HG03442 (cell line): ENCODE measurements around the gene PAXIP1.
"Not testable (repeated sequence)": the region's sequence is repeated elsewhere in the genome, so short reads cannot be mapped to it uniquely, and the experiment has no call there.

ENCODE experiments used
- ATAC-seq: cut with Tn5 transposase; IDR thresholded peaks from one replicate; pipeline ENCODE4 v1.9.1; 2021; ENCODE audit warnings: mild to moderate bottlenecking, moderate library complexity; ENCODE audit not compliant: unreplicated experiment

The PAXIP1 gene

DNA sequence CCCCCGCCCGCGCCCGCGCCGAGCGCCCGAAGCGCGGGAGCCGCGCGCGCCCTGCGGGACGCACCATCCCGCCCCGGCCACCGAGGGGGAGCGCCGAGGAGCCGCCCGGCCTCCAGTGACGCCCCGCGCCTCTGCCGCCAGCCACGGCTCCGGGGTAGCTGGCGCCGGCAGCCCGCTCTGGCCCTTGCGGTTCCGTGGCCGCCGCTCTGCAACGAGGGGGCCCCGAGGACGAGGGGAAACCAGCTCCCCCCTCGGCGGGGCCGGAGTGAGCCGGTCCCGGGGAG lies at the start of gene PAXIP1:
PAXIP1 (minus strand) TSS at position 33 of the 284 bp plus-strand sequence. CDS start 195 bp downstream, outside the sequence.
- ATAC-seq: peak; percentile 55

GRCh38 chr7:155051355-155051754 lies 48.4 kb upstream of the PAXIP1 start:
- no peak for ATAC-seq

DNA sequence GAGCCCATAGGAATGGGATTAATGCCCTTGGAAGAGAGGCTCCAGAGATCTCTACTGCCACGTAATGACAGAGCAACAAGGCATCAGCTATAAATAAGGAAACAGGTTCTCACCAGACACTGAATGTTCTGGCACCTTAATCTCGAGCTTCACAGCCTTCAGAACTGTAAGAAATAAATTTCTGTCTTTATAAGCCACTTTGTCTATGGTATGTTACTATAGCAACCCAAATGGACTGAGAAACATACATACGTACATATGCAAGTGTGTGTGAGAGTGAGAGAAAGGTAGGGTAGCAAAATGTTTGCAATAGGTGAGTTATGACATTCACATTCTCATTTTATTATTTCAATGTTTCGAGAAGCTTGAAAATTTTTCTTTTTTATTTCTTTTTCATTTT lies 45.1 kb upstream of the PAXIP1 start:
- ATAC-seq: no peak

GRCh38 chr7:155043756-155044155 lies 40.8 kb upstream of the PAXIP1 start:
- no peak for ATAC-seq

DNA sequence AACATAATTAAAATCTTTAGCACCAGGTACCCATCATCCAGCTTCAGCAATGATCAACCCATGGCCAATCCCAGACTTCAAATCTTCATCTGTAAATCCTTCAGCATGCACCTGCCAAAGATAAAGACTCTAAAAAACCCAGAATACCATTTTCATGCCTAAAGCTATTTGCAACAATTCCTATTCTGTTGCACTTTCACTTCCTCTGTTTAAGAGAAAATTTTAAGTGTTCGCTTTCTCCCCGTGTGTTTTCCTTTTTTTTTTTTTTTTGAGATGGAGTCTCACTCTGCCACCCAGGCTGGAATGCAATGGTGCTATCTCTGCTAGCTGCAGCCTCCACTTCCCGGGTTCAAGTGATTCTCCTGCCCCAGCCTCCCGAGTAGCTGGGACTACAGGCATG lies 35.4 kb upstream of the PAXIP1 start:
- ATAC-seq: no peak

GRCh38 chr7:155034495-155034894 lies 31.6 kb upstream of the PAXIP1 start:
- ATAC-seq: not testable (repeated sequence)

DNA sequence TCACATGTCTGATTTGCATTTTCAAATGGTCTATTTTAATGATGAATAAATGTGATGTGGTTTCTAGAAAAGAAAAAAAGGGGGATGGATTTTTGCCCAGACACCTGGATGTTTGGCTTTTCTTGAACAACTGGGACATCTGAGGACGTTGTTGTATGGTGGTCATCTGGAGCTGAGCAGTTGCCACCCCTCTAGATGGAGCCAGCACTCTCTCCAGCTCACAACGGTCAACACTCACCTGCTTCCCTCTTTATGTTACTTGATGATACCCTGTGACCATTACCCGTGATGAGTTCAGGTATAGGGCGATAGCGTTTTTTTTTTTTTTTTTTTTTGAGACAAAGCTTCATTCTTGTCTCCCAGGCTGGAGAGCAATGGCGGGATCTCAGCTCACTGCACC lies 30.1 kb upstream of the PAXIP1 start:
- no peak for ATAC-seq

DNA sequence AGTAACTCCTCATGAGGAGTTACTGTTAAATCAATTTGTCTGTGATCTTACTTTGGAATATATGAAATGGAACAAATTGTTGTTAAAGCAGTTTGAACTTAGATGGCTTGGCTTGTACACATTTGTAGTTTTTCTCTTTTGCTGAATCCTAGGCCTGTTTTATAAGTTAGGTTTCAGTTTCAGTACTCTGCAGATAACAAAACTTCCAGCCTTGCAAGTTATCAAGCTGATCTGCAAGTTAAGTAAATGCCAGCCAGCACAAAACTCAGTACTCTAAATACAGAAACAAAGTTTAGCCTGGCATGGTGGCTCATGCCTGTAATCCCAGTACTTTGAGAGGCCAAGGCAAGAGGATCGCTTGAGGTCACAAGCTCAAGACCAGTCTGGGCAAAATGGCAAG lies 25.0 kb upstream of the PAXIP1 start:
- no peak for ATAC-seq

DNA sequence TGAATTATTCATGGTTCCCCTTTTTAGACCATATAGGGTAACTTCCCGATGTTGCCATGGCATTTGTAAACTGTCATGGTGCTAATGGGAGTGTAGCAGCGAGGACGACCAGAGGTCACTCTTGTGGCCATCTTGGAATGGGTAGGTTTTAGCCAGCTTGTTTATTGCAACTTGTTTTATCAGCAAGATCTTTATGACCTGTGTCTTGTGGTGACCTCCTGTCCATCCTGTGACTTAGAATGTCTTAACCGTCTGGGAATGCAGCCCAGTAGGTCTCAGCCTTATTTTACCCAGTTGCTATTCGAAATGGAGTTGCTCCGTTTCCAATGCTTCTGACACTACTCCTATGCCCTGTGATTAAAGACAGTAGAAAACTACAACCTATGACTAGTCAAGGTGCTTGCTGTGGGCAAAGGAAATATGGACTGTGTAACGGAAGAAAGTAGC lies 18.8 kb upstream of the PAXIP1 start:
- no peak for ATAC-seq

- ATAC-seq: no peak
These were observed 18.1 kb upstream of the PAXIP1 start for GRCh38 chr7:155020996-155021395.

GRCh38 chr7:155017834-155018233 lies 14.9 kb upstream of the PAXIP1 start:
- ATAC-seq: no peak

DNA sequence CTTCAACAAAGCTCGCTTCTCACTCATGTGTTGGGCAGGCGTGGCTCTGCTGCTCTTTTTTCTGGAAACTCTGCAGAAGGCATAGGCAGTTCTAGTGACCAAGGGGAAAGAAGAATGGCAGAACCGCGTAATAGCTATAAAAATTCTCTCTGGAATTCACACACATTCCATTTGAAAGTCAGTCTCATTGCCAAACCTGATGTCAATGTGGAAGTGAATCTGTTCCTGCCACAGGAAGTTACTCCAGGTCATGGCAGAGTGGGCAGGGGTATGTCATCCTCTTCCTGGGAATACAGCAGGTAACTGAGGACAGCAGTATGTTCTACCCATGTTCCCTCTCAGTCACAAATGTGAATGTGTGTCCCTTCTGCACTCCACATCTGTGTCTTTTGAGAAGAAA lies 8.2 kb upstream of the PAXIP1 start:
- ATAC-seq: no peak

DNA sequence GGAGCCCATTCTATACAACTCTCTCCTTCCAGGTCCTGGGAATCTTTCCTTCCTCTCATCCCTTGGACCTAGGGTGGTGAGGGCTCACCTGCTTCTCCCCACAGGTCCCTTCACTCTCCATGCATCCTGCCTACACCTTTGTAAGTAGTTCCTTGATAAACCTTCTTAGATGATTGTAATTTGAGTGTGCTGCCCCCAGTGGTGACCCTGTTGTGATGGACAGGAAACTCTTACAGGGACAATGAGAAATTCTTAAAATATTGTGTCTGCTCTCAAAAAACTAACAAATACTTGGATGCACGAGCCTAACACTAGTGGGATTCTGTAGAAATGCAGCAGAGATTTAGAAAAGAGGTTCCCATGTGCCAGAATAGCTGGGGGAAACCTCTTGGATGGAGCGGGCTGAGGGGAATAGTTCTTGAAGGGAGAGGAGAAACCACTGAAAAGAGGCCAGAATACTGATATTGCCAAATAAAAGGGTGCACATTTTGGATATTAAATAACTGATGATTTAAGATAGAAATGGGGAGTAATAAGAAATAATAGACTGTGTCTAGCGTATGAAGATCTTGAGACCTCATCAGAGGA lies 6.7 kb upstream of the PAXIP1 start:
- ATAC-seq: peak; percentile 47

- ATAC-seq: no peak
These were observed 5.0 kb upstream of the PAXIP1 start for GRCh38 chr7:155007947-155008346.

DNA sequence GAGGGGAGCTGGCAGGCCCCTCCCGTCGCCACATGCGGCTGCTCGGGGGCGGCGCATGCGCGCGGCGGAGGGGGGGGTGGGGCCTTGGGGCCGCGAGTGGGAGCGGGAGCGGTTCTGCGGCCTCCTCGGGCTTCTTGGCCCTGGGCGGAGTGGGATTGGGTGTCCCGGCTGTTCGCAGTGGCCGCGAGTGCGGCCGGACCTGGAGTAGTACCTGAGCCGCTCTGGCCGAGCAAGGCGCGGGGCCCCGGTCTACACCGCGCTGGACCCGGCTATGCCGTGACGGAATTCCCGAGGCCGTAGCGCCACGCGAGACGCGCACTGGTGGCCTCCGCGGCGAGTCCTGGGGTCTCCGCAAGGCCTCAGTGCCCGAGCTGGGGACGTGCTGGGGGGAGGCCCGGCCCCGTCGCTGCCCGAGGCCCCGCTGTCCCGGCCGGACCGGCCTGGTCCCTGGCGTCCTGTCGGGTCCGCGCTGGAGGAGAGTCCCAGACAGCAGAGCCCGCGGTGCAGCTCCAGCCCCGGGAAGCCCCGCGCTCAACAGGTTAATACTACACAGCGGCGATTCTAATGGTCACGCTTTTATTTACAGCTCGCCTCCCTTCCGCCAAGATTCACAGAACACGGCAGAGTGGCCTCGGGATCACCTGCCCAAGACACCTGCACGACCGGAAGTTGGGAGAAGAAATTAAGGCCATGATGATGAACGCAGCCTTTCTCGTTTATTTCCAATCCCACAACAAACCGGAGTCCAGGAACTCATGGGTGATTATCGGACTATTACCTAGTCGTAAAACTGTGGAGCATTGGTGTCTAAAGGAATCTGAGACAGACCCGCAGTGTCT lies 671 bp upstream of the PAXIP1 start:
- peak; percentile 58 for ATAC-seq

DNA sequence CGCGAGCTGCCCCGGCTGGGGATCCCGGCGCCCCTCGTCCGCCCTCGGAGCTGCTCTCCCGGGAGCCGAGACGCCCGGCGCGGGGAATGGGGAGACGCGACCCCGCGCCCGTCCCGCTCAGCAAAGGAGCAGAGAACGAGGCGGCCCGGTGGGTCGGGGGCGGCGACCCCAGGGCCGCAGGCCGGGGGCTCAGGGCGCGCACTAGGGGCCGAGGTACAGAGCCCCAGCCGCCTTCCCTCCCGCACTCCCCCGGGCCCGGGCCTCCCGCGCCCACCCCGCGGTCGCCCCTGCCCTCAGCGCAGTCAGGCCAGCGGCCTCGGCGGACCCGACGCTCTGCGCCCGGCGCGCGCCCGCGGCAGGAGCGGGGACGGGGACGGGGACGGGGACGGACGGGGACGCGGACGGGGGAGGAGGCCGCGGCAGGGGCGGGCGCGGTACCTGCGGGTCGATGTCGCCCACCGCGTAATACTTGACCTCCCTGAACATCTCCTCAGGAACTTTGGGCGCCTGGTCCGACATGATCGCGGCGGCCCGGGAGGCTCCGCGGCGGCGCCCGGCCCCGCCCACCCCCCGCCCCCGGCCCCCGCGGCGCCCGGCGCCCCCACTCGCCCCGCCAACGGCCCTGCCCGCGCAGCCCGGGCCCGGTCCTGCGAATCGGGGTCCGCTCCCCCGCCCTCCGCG lies 373 bp downstream of the PAXIP1 start:
- ATAC-seq: peak; percentile 35

DNA sequence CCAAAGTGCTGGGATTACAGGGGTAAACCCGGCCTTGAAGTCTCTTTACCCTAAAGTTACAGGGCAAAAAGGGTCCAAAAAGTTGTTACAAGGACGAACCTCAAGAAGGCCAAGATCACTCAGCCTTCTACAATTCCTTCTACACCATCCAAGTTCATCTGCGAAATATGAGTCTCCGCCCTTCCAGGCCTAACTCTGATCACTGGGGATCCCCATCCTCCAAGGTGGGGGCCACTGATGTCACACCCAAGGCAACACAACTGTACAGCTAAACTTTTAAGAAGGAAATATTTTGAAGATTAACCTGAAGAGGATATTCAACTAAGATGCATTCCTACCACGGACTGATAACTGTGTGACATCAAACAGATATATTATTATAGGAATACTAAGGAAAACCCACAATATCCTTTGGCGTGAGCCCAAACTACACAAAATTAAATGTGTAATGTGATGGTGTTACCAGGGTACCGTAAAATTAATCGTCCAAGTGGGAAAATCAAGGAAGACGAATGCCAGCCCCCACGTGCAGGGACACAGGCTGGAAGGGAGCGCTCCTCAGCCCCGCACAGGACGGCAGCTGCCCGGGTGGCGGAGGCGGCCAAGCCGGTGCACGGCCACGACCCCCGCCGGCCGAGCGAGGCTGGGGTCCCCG lies 1.0 kb downstream of the PAXIP1 start:
- ATAC-seq: peak; percentile 5

DNA sequence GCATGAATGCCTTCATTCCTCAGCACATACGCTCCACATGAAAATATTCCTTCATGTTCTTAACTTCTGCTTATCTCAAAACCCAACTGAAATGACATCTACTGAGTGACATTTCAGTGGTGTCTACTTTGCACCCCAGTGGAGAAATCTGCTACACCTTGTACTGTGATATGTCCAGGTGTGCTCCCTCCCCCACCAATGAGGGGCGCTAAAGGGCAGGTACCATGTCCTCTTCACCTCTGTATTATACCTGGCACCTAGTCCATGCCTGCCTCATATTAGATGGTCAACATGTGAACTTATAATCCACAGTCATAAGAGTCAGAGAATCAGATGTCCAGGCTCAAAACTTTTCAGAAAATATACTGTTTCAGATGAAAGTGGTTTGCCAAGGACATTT lies 2.1 kb downstream of the PAXIP1 start:
- ATAC-seq: no peak

- ATAC-seq: no peak
These were observed 4.4 kb downstream of the PAXIP1 start for GRCh38 chr7:154998481-154998880.

DNA sequence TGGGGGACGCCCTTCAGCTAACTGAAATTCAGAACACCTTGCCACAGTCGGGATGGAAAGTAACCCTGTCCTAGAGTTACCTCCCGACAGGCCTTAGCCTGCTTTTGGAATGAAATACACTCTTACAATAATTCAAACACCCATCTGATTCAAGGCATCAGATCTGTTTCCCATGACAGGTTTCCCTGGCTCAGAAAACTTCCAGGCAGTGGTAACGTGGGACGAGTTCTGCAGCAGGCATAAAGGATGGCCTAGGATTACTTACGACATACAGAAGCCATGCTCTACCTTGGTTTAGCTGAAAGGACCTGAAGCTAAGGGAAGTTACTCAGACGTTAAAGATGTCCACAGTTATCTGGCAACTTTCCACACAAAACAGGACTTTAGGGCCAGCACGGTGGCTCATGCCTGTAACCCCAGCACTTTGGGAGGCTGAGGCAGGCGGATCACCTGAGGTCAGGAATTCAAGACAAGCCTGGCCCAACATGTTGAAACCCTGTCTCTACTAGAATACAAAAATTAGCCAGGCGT lies 5.0 kb downstream of the PAXIP1 start:
- ATAC-seq: no peak

- no peak for ATAC-seq
These were observed 6.2 kb downstream of the PAXIP1 start for GRCh38 chr7:154996756-154997155.
